ENCODE results near the gene COL12A1. TPM values are rescaled to one million over a fixed set of nuclear protein-coding genes. Genes with fewer than 3 reads are reported as not detected.

Gene COL12A1
- total RNA-seq, 1 donor = 1,591 TPM

DNA sequence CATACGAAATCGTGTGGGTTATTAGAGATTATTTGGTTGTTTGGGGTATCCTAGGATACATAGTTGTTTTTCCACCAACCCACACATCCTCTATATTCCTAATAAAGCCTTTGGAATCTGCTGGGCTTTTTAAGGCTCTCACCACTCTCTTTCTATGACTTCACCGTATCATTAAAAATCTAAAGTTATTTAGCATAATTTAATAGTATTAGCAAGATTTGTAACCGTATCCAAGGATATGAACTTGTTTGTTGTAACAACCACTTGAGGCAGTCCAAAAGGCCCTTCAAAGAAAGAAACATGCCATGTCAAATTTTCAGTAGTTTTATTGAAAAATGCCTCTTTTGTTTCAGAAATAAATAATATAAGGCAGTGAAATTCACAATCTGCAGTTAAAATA lies 121.8 kb downstream of the COL12A1 start:
- Histone ChIP-seq H3K79me2 (ENCODE audit: insufficient read depth, low read length) (no peaks in the 10 kb centered on the region), H3K4me3 (ENCODE audit: insufficient read depth, low read length) (no peak overlapping the region), H3K9me3 (ENCODE audit: low read depth, low read length) (no peaks in the 10 kb centered on the region), H3K4me2 (ENCODE audit: insufficient read depth, low read length) (no peak overlapping the region), H3K4me1 (ENCODE audit: insufficient read depth, low read length) (no peaks in the 10 kb centered on the region), H3K27ac (ENCODE audit: low read depth, low read length) (no peak overlapping the region), H2AFZ (ENCODE audit: low read length) (no peak overlapping the region), H3K36me3 (ENCODE audit: insufficient read depth, low read length) (peaks cover 79% of the 10 kb centered on the region), H3K27me3 (ENCODE audit: insufficient read depth, low read length) (no peaks in the 10 kb centered on the region), H4K20me1 (ENCODE audit: insufficient read depth, low read length) (no peaks in the 10 kb centered on the region)
- no peak for DNase-seq (ENCODE audit: insufficient read length, low spot score, missing footprints)
- TF ChIP-seq, protein P1, sequence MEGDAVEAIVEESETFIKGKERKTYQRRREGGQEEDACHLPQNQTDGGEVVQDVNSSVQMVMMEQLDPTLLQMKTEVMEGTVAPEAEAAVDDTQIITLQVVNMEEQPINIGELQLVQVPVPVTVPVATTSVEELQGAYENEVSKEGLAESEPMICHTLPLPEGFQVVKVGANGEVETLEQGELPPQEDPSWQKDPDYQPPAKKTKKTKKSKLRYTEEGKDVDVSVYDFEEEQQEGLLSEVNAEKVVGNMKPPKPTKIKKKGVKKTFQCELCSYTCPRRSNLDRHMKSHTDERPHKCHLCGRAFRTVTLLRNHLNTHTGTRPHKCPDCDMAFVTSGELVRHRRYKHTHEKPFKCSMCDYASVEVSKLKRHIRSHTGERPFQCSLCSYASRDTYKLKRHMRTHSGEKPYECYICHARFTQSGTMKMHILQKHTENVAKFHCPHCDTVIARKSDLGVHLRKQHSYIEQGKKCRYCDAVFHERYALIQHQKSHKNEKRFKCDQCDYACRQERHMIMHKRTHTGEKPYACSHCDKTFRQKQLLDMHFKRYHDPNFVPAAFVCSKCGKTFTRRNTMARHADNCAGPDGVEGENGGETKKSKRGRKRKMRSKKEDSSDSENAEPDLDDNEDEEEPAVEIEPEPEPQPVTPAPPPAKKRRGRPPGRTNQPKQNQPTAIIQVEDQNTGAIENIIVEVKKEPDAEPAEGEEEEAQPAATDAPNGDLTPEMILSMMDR (IDR thresholded peaks at IDR 0.05; ENCODE audit: extremely low read depth, low read depth, low read length) = no peak

GRCh38 chr6:75081921-75082320 lies 123.9 kb downstream of the COL12A1 start:
- Histone ChIP-seq H3K4me2 (ENCODE audit: insufficient read depth, low read length) (no peak overlapping the region), H3K4me1 (ENCODE audit: insufficient read depth, low read length) (no peaks in the 10 kb centered on the region), H3K27ac (ENCODE audit: low read depth, low read length) (no peak overlapping the region), H3K27me3 (ENCODE audit: insufficient read depth, low read length) (no peaks in the 10 kb centered on the region), H3K9me3 (ENCODE audit: low read depth, low read length) (no peaks in the 10 kb centered on the region), H3K79me2 (ENCODE audit: insufficient read depth, low read length) (no peaks in the 10 kb centered on the region), H3K4me3 (ENCODE audit: insufficient read depth, low read length) (no peak overlapping the region), H2AFZ (ENCODE audit: low read length) (no peak overlapping the region), H4K20me1 (ENCODE audit: insufficient read depth, low read length) (no peaks in the 10 kb centered on the region), H3K36me3 (ENCODE audit: insufficient read depth, low read length) (peaks cover 59% of the 10 kb centered on the region)
- TF ChIP-seq, protein P1 (IDR thresholded peaks at IDR 0.05; ENCODE audit: extremely low read depth, low read depth, low read length) = no peak
- no peak for DNase-seq (ENCODE audit: insufficient read length, low spot score, missing footprints)

- TF ChIP-seq, protein P1 (IDR thresholded peaks at IDR 0.05; ENCODE audit: extremely low read depth, low read depth, low read length) = no peak
- Histone ChIP-seq H3K4me3 (ENCODE audit: insufficient read depth, low read length) (no peak overlapping the region), H3K79me2 (ENCODE audit: insufficient read depth, low read length) (no peaks in the 10 kb centered on the region), H3K4me2 (ENCODE audit: insufficient read depth, low read length) (no peak overlapping the region), H3K4me1 (ENCODE audit: insufficient read depth, low read length) (no peaks in the 10 kb centered on the region), H4K20me1 (ENCODE audit: insufficient read depth, low read length) (no peaks in the 10 kb centered on the region), H3K9me3 (ENCODE audit: low read depth, low read length) (no peaks in the 10 kb centered on the region), H3K27ac (ENCODE audit: low read depth, low read length) (no peak overlapping the region), H3K27me3 (ENCODE audit: insufficient read depth, low read length) (no peaks in the 10 kb centered on the region), H3K36me3 (ENCODE audit: insufficient read depth, low read length) (peaks cover 51% of the 10 kb centered on the region), H2AFZ (ENCODE audit: low read length) (no peak overlapping the region)
- DNase-seq (ENCODE audit: insufficient read length, low spot score, missing footprints) = no peak
These were observed 124.8 kb downstream of the COL12A1 start for GRCh38 chr6:75081047-75081446.

GRCh38 chr6:75079589-75079988 lies 126.3 kb downstream of the COL12A1 start:
- Histone ChIP-seq H3K4me2 (ENCODE audit: insufficient read depth, low read length) (no peak overlapping the region), H3K4me1 (ENCODE audit: insufficient read depth, low read length) (no peaks in the 10 kb centered on the region), H3K9me3 (ENCODE audit: low read depth, low read length) (no peaks in the 10 kb centered on the region), H3K36me3 (ENCODE audit: insufficient read depth, low read length) (peaks cover 36% of the 10 kb centered on the region), H3K79me2 (ENCODE audit: insufficient read depth, low read length) (no peaks in the 10 kb centered on the region), H2AFZ (ENCODE audit: low read length) (no peak overlapping the region), H3K27ac (ENCODE audit: low read depth, low read length) (no peak overlapping the region), H4K20me1 (ENCODE audit: insufficient read depth, low read length) (no peaks in the 10 kb centered on the region), H3K4me3 (ENCODE audit: insufficient read depth, low read length) (no peak overlapping the region), H3K27me3 (ENCODE audit: insufficient read depth, low read length) (no peaks in the 10 kb centered on the region)
- DNase-seq (ENCODE audit: insufficient read length, low spot score, missing footprints) = no peak
- TF ChIP-seq, protein P1 (IDR thresholded peaks at IDR 0.05; ENCODE audit: extremely low read depth, low read depth, low read length) = no peak
